Liver (tissue), 9 donors: ENCODE data around the gene C6orf132. TPM values are rescaled to one million over a fixed set of nuclear protein-coding genes. Genes with fewer than 3 reads are reported as not detected.

Experiments used
- DNase-seq: peaks from one replicate; pipeline ENCODE4 v3.0.0-alpha.2; 2017; ENCODE audit warnings: low spot score
- H3K27ac ChIP-seq, 2 donors: one replicate each; pipeline ENCODE4 v1.7.0; 2013; ENCODE audit warnings: inconsistent platforms in 2 of 2, low read length in 2 of 2, control low read depth in 1 of 2, low read depth in 1 of 2, mild to moderate bottlenecking in 1 of 2
- H3K27me3 ChIP-seq, 4 donors: one replicate each; pipeline versions ENCODE4 v1.6.1 to v1.7.0; 2013; ENCODE audit warnings: low read length in 3 of 4, inconsistent platforms in 1 of 4, mild to moderate bottlenecking in 1 of 4, moderate library complexity in 1 of 4; ENCODE audit not compliant: control insufficient read depth in 4 of 4, insufficient read depth in 4 of 4
- H3K36me3 ChIP-seq, 4 donors: one replicate each; pipeline versions ENCODE4 v1.6.1 to v1.7.0; 2013; ENCODE audit warnings: low read length in 3 of 4, mild to moderate bottlenecking in 3 of 4, low read depth in 1 of 4, moderate library complexity in 1 of 4; ENCODE audit not compliant: control insufficient read depth in 4 of 4, insufficient read depth in 3 of 4
- H3K4me1 ChIP-seq, 4 donors: one replicate each; pipeline versions ENCODE4 v1.6.1 to v1.7.0; 2013; ENCODE audit warnings: low read length in 3 of 4, mild to moderate bottlenecking in 3 of 4, moderate library complexity in 1 of 4; ENCODE audit not compliant: control insufficient read depth in 4 of 4, insufficient read depth in 4 of 4
- H3K4me3 ChIP-seq, 3 donors: one replicate each; pipeline versions ENCODE4 v1.6.1 to v1.7.0; 2013; ENCODE audit warnings: low read length in 3 of 3, control low read depth in 1 of 3, low read depth in 1 of 3, mild to moderate bottlenecking in 1 of 3
- H3K9ac ChIP-seq, 2 donors: one replicate each; pipeline ENCODE4 v1.7.0; 2013; ENCODE audit warnings: low read length in 2 of 2, mild to moderate bottlenecking in 2 of 2, moderate library complexity in 2 of 2, control low read depth in 1 of 2, low read depth in 1 of 2
- H3K9me3 ChIP-seq, 4 donors: one replicate each; pipeline versions ENCODE4 v1.6.1 to v1.7.0; 2013; ENCODE audit warnings: low read length in 3 of 4; ENCODE audit not compliant: control insufficient read depth in 4 of 4
- EGR1 ChIP-seq, 2 donors: IDR thresholded peaks; 2 replicates each; pipeline ENCODE4 v1.6.1; 2016 to 2018; ENCODE audit warnings: antibody characterized with exemption in 2 of 2, low read depth in 2 of 2
- FOXA1 ChIP-seq: IDR thresholded peaks from 2 replicates; pipeline ENCODE4 v1.6.1; 2016; ENCODE audit warnings: antibody characterized with exemption
- FOXA2 ChIP-seq: IDR thresholded peaks from 2 replicates; pipeline ENCODE4 v1.6.1; 2016; ENCODE audit warnings: antibody characterized with exemption
- GABPA ChIP-seq, 2 donors: IDR thresholded peaks in 1 of 2; conservative IDR thresholded peaks in 1 of 2; 2 replicates each; pipeline ENCODE4 v1.6.1; 2016; ENCODE audit warnings: antibody characterized with exemption in 2 of 2, mild to moderate bottlenecking in 1 of 2, moderate library complexity in 1 of 2
- HNF4A ChIP-seq, 2 donors: conservative IDR thresholded peaks; 2 replicates each; pipeline ENCODE4 v1.6.1; 2016; ENCODE audit warnings: antibody characterized with exemption in 2 of 2, mild to moderate bottlenecking in 2 of 2
- HNF4G ChIP-seq: IDR thresholded peaks from 2 replicates; pipeline ENCODE4 v1.6.1; 2016; ENCODE audit warnings: antibody characterized with exemption
- JUND ChIP-seq, 2 donors: IDR thresholded peaks; 2 replicates each; pipeline ENCODE4 v1.6.1; 2016; ENCODE audit warnings: antibody characterized with exemption in 2 of 2
- NR2F2 ChIP-seq: IDR thresholded peaks from 2 replicates; pipeline ENCODE4 v1.6.1; 2016; ENCODE audit warnings: antibody characterized with exemption
- RAD21 ChIP-seq, 2 donors: IDR thresholded peaks; 2 replicates each; pipeline ENCODE4 v1.6.1; 2016; ENCODE audit warnings: antibody characterized with exemption in 2 of 2, mild to moderate bottlenecking in 2 of 2
- RXRA ChIP-seq, 2 donors: IDR thresholded peaks; 2 replicates each; pipeline ENCODE4 v1.6.1; 2017 to 2018; ENCODE audit warnings: antibody characterized with exemption in 2 of 2, mild to moderate bottlenecking in 1 of 2
- SP1 ChIP-seq: IDR thresholded peaks from 2 replicates; pipeline ENCODE4 v1.6.1; 2018; ENCODE audit warnings: antibody characterized with exemption, mild to moderate bottlenecking
- TAF1 ChIP-seq: conservative IDR thresholded peaks from 2 replicates; pipeline ENCODE4 v1.6.1; 2016; ENCODE audit warnings: antibody characterized with exemption, mild to moderate bottlenecking
- YY1 ChIP-seq: IDR thresholded peaks from 2 replicates; pipeline ENCODE4 v1.6.1; 2016; ENCODE audit warnings: antibody characterized with exemption, mild to moderate bottlenecking
- ZBTB33 ChIP-seq: IDR thresholded peaks from 2 replicates; pipeline ENCODE4 v1.6.1; 2016; ENCODE audit warnings: antibody characterized with exemption
- WGBS: extraction: QIAGEN DNeasy Blood & Tissue Kit; methylation state at CpG from one replicate; pipeline ENCODE4 v1.1.7; 2013; 5-methylcytosine and 5-hydroxymethylcytosine counted together
- polyA plus RNA-seq, 2 donors: library from polyadenylated mRNA; stranded (reverse) in 1 of 2; unstranded in 1 of 2; fragments of 200-250 nt in 1 of 2; fragments of >200 nt in 1 of 2; fragmentation: Nextera tagmentation in 1 of 2; extraction: Ambion mirVana in 1 of 2; gene quantifications; one replicate each; pipeline versions ENCODE4 v1.2.1 to v1.2.3, GENCODE V29; 2013 to 2015
- total RNA-seq, 2 donors: library from RNA; depleted of rRNA; stranded (reverse); fragments of >200 nt; gene quantifications; one replicate each; pipeline ENCODE4 v1.2.3, GENCODE V29; 2014
- TF ChIP-seq, protein P1 (sequence below): fragments of 150-350 bp; IDR thresholded peaks from 2 replicates; pipeline ENCODE4 v1.5.1; 2017; ENCODE audit warnings: improper control_type of control experiment, low read depth, low read length; ENCODE audit not compliant: missing input control
- TF ChIP-seq, protein P2 (sequence below): IDR thresholded peaks from 2 replicates; pipeline ENCODE4 v1.6.1; 2016; ENCODE audit warnings: antibody characterized with exemption
- TF ChIP-seq, protein P3 (sequence below): IDR thresholded peaks from 2 replicates; pipeline ENCODE4 v1.6.1; 2016; ENCODE audit warnings: antibody characterized with exemption
- TF ChIP-seq, protein P4 (sequence below): IDR thresholded peaks from 2 replicates; pipeline ENCODE4 v1.6.1; 2016; ENCODE audit warnings: antibody characterized with exemption, mild to moderate bottlenecking
- donor health status: healthy.
- donor health status: healthy.
- donor health status: healthy.
- donor health status: healthy.
- donor health status: healthy.

Gene C6orf132
- total and polyA plus RNA-seq, 4 donors = 0.07 to 0.25 (median 0.24) TPM; not detected in 1

DNA sequence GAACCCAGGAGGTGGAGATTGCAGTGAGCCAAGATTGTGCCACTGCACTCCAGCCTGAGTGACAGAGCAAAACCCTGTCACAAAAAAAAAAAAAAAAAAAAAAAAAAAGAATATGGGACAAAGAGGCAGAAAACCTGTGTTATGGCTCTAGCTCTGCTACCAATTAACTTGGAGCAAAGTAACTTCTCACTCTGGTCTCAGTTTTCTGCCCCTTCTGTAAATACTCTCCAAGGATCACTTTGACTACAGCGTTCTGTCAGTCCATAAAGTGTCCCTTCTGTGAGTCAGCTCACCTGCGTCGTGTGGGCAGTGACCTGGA, 24.6 kb downstream of the C6orf132 start:
- Histone ChIP-seq H3K36me3 (no peaks in the 10 kb centered on the region), H3K4me1 (peaks cover 5 to 21% (median 16%) of the 10 kb centered on the region in 4 donors), H3K4me3 (no peak overlapping the region), H3K9me3 (no peaks in the 10 kb centered on the region), H3K27me3 (no peaks in the 10 kb centered on the region), H3K9ac (no peak overlapping the region), H3K27ac (peak overlapping the region; percentile 62 to 70)
- DNase-seq = no peak
- TF ChIP-seq GABPA (IDR thresholded peaks at IDR 0.05 in 1 of 2, conservative IDR thresholded peaks at IDR 0.05 in 1 of 2) (no peak), YY1 (no peak), TAF1 (no peak), HNF4G (no peak), FOXA2 (no peak), ZBTB33 (no peak), EGR1 (IDR thresholded peaks at IDR 0.05; ENCODE audit: low read depth in 2 of 2) (no peak), RXRA (IDR thresholded peaks at IDR 0.05) (no peak), FOXA1 (no peak), RAD21 (IDR thresholded peaks at IDR 0.05) (no peak), NR2F2 (no peak), HNF4A (conservative IDR thresholded peaks at IDR 0.05) (no peak), JUND (IDR thresholded peaks at IDR 0.05) (no peak), SP1 (no peak)
- TF ChIP-seq, protein P1, sequence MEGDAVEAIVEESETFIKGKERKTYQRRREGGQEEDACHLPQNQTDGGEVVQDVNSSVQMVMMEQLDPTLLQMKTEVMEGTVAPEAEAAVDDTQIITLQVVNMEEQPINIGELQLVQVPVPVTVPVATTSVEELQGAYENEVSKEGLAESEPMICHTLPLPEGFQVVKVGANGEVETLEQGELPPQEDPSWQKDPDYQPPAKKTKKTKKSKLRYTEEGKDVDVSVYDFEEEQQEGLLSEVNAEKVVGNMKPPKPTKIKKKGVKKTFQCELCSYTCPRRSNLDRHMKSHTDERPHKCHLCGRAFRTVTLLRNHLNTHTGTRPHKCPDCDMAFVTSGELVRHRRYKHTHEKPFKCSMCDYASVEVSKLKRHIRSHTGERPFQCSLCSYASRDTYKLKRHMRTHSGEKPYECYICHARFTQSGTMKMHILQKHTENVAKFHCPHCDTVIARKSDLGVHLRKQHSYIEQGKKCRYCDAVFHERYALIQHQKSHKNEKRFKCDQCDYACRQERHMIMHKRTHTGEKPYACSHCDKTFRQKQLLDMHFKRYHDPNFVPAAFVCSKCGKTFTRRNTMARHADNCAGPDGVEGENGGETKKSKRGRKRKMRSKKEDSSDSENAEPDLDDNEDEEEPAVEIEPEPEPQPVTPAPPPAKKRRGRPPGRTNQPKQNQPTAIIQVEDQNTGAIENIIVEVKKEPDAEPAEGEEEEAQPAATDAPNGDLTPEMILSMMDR = no peak
- TF ChIP-seq, protein P2, sequence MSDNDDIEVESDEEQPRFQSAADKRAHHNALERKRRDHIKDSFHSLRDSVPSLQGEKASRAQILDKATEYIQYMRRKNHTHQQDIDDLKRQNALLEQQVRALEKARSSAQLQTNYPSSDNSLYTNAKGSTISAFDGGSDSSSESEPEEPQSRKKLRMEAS = no peak
- TF ChIP-seq, protein P3, sequence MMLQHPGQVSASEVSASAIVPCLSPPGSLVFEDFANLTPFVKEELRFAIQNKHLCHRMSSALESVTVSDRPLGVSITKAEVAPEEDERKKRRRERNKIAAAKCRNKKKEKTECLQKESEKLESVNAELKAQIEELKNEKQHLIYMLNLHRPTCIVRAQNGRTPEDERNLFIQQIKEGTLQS = no peak
- TF ChIP-seq, protein P4, sequence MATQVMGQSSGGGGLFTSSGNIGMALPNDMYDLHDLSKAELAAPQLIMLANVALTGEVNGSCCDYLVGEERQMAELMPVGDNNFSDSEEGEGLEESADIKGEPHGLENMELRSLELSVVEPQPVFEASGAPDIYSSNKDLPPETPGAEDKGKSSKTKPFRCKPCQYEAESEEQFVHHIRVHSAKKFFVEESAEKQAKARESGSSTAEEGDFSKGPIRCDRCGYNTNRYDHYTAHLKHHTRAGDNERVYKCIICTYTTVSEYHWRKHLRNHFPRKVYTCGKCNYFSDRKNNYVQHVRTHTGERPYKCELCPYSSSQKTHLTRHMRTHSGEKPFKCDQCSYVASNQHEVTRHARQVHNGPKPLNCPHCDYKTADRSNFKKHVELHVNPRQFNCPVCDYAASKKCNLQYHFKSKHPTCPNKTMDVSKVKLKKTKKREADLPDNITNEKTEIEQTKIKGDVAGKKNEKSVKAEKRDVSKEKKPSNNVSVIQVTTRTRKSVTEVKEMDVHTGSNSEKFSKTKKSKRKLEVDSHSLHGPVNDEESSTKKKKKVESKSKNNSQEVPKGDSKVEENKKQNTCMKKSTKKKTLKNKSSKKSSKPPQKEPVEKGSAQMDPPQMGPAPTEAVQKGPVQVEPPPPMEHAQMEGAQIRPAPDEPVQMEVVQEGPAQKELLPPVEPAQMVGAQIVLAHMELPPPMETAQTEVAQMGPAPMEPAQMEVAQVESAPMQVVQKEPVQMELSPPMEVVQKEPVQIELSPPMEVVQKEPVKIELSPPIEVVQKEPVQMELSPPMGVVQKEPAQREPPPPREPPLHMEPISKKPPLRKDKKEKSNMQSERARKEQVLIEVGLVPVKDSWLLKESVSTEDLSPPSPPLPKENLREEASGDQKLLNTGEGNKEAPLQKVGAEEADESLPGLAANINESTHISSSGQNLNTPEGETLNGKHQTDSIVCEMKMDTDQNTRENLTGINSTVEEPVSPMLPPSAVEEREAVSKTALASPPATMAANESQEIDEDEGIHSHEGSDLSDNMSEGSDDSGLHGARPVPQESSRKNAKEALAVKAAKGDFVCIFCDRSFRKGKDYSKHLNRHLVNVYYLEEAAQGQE = no peak
- 27% methylated on average over 3 of the region's 3 CpGs for WGBS
